GM19035 (cell line): ENCODE measurements around the gene CD82.
"Not testable (repeated sequence)": the region's sequence is repeated elsewhere in the genome, so short reads cannot be mapped to it uniquely, and the experiment has no call there.

ENCODE experiments used
- ATAC-seq: cut with Tn5 transposase; IDR thresholded peaks from one replicate; pipeline ENCODE4 v1.9.1; 2021; ENCODE audit not compliant: unreplicated experiment

Gene CD82

GRCh38 chr11:44533921-44534711 lies 31.3 kb upstream of the CD82 start:
- no peak for ATAC-seq

- no peak for ATAC-seq
These were observed 30.1 kb upstream of the CD82 start for GRCh38 chr11:44535191-44535980.

DNA sequence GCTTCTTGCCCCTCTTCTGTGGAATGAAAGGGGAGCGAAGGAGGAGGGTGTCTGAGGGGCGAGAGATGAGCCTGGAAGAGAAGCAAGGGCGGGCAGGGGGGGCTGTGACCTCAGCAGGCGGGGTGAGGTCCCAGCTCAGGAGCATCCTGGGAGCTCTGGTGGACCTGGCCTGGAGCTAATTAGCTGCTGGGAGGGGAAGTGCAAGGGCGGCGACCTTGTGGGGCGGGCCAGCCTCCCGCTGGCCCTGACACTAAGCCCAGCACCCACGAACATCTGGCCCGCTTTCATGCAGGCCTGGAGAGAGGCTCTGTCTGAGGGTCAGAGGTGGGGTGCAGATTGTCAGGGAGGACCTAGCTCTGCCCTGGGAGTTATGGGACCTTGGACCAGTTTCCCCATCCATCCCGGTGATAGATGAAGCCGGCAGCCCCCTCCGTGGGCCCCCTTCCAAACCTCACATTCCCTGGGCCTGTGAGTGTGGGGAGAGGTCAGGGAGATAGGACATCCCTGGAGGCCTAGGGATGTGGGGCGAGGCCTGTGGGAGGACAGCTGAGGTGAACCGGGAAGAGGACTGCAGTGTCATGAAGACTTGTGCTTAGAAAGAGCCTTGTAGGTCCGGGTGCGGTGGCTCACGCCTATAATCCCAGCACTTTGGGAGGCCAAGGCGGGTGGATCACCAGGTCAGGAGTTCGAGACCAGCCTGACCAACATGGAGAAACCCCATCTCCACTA lies 28.5 kb upstream of the CD82 start:
- ATAC-seq = no peak

GRCh38 chr11:44537679-44538078 lies 27.8 kb upstream of the CD82 start:
- no peak for ATAC-seq

GRCh38 chr11:44538375-44539054 lies 26.9 kb upstream of the CD82 start:
- peak; percentile 88 for ATAC-seq

- no peak for ATAC-seq
These were observed 25.5 kb upstream of the CD82 start for GRCh38 chr11:44539971-44540370.

DNA sequence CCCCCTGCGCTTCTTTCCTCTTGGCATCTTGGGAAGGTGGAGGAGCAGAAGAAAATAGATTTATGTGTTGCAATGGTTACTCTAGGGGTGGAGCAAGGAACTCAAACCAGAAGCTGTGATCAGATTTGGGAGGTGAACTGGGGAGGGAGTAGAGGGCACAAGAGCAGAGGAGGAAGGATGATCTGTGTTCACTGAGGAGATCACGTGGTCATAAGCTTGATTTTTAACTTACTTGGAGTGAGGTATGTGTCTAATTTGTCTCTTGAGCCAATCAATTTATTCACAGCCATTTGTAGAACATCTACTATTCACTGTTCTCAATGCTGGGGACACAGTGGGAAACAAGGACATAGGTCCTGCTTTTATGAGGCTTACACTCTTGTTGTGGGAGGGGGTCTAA lies 24.8 kb upstream of the CD82 start:
- no peak for ATAC-seq

GRCh38 chr11:44542372-44542771 lies 23.1 kb upstream of the CD82 start:
- no peak for ATAC-seq

DNA sequence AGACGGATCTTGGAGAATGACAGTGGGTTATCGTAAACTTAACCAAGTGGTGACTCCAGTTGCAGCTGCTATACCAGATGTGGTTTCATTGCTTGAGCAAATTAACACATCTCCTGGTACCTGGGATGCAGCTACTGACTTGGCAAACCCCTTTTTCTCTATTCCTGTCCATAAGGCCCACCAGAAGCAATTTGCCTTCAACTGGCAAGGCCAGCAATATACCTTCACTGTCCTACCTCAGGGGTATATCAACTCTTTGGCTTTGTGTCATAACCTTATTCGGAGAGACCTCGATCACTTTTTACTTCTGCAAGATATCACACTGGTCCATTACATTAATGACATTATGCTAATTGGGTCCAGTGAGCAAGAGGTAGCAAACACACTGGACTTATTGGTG lies 18.5 kb upstream of the CD82 start:
- ATAC-seq = not testable (repeated sequence)

GRCh38 chr11:44547534-44547933 lies 17.9 kb upstream of the CD82 start:
- not testable (repeated sequence) for ATAC-seq

DNA sequence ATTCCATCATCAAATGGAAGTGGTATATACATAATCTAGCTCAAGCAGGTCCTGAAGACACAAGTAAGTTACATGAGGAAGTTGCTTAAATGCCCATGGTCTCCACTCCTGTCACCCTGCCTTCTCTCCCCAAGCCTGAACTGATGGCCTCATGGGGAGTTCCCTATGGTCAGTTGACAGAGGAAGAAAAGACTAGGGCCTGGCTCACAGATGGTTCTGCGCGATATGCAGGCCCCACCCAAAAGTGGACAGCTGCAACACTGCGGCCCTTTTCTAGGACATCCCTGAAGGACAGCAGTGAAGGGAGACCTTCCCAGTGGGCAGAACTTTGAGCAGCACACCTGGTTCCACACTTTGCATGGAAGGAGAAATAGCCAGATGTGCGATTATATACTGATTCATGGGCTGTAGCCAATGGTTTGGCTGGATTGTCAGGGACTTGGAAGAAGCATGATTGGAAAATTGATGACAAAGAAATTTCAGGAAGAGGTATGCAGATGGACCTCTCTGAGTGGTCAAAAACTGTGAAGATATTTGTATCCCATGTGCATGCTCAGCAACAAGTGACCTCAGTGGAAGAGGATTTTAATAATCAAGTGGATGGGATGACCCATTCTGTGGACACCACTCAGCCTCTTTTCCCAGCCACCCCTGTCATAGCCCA lies 17.3 kb upstream of the CD82 start:
- no peak for ATAC-seq

GRCh38 chr11:44548961-44549749 lies 16.3 kb upstream of the CD82 start:
- not testable (repeated sequence) for ATAC-seq

DNA sequence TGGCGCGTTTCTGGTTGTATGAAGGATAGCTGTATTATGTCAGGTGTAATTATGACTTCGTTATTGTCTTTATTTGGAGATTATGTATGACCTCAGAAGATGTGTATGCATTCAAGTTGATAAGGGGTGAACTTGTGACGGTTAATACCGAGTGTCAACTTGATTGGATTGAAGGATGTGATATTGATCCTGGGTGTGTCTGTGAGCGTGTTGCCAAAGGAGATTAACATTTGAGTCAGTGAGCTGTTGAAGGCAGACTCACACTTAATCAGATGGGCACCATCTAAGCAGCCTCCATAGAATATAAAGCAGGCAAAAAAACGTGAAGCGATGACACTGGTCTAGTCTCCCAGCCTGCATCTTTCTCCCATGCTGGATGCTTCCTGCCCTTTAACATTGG lies 15.3 kb upstream of the CD82 start:
- no peak for ATAC-seq

DNA sequence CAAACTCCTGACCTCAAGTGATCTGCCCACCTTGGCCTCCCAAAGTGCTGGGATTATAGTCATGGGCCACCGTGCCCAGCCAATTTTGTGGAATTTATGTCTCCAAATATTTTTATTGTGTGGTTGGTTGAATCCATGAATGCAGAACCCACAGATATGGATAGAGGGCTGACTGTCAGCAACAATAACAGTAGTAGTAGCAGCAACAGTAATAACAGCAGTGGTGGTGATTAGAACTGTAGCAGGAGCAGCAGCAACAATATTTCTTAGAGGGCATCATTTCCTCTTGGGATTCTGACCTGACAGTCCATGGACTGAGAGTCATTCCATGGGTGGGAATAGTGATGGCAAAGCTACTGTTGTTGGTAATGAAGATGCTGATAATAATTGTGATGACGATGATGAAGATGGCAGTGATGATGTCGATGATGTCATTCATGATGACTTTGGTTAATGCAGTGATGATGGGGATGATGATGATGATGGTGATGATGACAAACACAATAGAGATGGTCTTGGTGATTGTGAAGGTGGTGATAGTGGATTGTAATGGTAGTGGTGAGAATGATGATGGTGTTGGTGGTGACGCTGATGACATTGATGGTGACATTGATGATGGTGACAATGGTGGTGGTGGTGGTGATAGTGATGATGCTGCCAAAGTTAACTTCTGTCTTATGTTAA lies 13.9 kb upstream of the CD82 start:
- no peak for ATAC-seq

GRCh38 chr11:44555031-44555800 lies 10.2 kb upstream of the CD82 start:
- no peak for ATAC-seq

DNA sequence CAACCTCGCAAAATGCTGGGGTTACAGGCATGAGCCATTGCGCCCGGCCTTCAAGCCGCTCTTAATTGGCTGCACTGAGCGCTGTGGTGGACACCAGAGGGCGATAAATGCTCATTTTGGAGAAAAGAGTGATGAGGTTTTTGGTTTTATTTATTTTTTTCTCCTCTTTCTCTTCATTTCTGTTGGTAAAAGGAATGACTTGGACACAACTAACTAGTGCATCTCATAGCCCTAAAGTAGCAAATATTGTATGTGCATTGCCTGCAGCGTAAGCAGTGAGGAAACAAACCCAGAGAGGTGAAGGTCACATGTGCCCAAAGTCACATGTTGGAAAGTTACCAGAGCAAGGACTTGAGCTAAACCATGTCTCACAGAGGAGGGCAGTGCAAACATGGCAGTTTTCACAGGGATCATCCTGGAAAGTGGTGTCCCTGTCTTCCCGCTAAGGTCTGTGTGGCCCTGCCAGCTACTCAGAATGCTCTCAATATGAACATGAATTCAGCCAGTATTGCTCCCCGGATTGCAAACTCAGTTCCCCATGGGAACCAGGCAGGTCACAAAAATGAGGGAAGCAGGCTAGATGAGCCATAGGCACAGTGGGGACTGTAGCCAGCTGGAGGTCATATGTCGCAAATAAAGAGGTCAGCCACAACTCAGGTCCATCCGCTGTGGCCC lies 8.6 kb upstream of the CD82 start:
- no peak for ATAC-seq

DNA sequence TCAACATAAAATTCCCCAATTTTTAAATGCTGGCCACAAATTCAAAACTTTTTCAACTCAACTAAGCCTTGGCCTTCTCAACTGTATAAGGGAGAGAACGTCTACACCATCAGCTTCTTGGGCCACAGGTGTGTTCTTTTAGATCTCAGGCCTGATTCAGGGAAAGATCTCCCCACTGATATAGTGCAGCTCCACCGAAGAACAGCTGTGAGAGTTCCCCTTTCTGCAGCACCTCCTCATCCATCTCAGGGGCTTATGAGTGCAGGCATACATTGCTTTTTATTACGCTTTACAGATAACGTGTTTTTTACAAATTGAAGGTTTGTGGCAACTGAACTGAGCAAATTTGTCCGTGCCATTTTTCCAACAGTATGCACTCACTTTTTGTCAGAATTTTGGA lies 8.0 kb upstream of the CD82 start:
- ATAC-seq = no peak
